Measurements from ENCODE around the gene CASP1. TPM values are rescaled to one million over a fixed set of nuclear protein-coding genes. Genes with fewer than 3 reads are reported as not detected.
A peak's percentile ranks its signal among the peaks of the same experiment; 100 is the strongest.
"Not testable (repeated sequence)": the region's sequence is repeated elsewhere in the genome, so short reads cannot be mapped to it uniquely, and the experiment has no call there.

The CASP1 gene
- total RNA-seq = 106 TPM
- long read RNA-seq, transcript CASP1-215 (9 exons, 2,001 nt) = major isoform, 28 of 85 reads
- long read RNA-seq, transcript CASP1-202 (10 exons, 1,477 nt) = minor isoform, 19 of 85 reads
- long read RNA-seq, partial matches to known transcripts = 18 of 85 reads
- long read RNA-seq, other reads (novel, unspliced or antisense) = 18 of 85 reads

- no peaks in the 10 kb centered on the region for H3K27me3 ChIP-seq
- H3K9me3 ChIP-seq = no peaks in the 10 kb centered on the region
- no peak for DNase-seq
- H3K36me3 ChIP-seq = peaks cover 15% of the 10 kb centered on the region
- peak within 1 kb of the TSS; percentile 52 for H3K4me3 ChIP-seq
- no peak for TF ChIP-seq CTCF (IDR thresholded peaks at IDR 0.05)
- peak within 1 kb of the TSS; percentile 83 for H3K27ac ChIP-seq
- intact Hi-C loops (cut with DNase I) = no loop called here
- peaks cover 8% of the 10 kb centered on the region for H3K4me1 ChIP-seq
- peak; percentile 90 for ATAC-seq
Observed at GRCh38 chr11:105034813-105035620, at the start of gene CASP1. TSS of gene CASP1 (minus strand) at chr11:105035144. CDS start at chr11:105035113, 31 bp downstream.

- DNase-seq (no peak), ATAC-seq (no peak)
- no peaks in the 10 kb centered on the region for H3K36me3 ChIP-seq
Observed at GRCh38 chr11:105081412-105082150, 46.6 kb upstream of the CASP1 start.

GRCh38 chr11:105080171-105080906 is 45.4 kb upstream of the CASP1 start:
- H3K4me3 ChIP-seq = not testable (repeated sequence)

More at GRCh38 chr11:105081412-105082150, 46.6 kb upstream of the CASP1 start:
- Histone ChIP-seq H3K9me3 (no peaks in the 10 kb centered on the region), H3K4me1 (peaks cover 4% of the 10 kb centered on the region), H3K4me3 (no peak overlapping the region), H3K27ac (no peak overlapping the region), H3K27me3 (no peaks in the 10 kb centered on the region)
- intact Hi-C loops (cut with DNase I) = no loop called here
- no peak for TF ChIP-seq CTCF (IDR thresholded peaks at IDR 0.05)

GRCh38 chr11:105078283-105078682 is 43.3 kb upstream of the CASP1 start:
- H3K4me3 ChIP-seq = no peak overlapping the region
- ATAC-seq (no peak), DNase-seq (no peak)
- peaks cover 4% of the 10 kb centered on the region for H3K4me1 ChIP-seq
- intact Hi-C loops (cut with DNase I) = no loop called here
- H3K27me3 ChIP-seq = no peaks in the 10 kb centered on the region
- no peak for TF ChIP-seq CTCF (IDR thresholded peaks at IDR 0.05)
- H3K27ac ChIP-seq = no peak overlapping the region
- no peaks in the 10 kb centered on the region for H3K9me3 ChIP-seq
- no peaks in the 10 kb centered on the region for H3K36me3 ChIP-seq

More at GRCh38 chr11:105080171-105080906, 45.4 kb upstream of the CASP1 start:
- H3K27ac ChIP-seq; DNase-seq; H3K4me1 ChIP-seq; H3K27me3 ChIP-seq; H3K9me3 ChIP-seq; intact Hi-C loops (cut with DNase I); H3K36me3 ChIP-seq: not testable (repeated sequence)
- peak; percentile 53 for ATAC-seq

DNA sequence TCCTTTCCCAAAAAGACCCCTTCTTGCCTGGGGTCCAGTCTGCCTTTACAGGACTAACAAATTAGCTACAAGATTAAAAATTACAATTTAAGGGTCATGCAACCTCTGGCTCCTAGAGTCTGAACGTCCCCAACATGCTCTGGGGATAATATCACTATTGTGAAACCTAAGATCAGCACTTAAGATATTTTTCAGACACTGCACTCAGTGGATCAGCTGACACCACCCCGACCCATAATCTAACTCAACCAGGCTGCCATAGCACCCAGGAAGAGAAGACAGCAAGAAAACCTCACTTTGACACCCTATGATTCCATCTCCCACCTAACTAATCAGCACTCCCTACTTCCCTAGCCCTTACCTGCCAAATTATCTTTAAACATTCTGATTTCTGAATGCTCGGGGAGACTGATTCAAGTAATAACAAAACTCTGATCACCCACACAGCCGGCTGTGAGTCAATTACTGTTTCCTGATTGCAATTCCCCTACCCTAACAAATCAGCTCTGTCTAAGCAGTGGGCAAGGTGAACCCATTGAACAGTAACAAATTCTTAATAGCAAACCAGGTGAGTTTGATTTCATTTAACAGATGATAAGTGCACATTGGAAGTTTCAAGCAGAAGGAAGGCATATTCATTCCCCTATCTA is 42.3 kb upstream of the CASP1 start:
- H3K36me3 ChIP-seq; H3K4me1 ChIP-seq; ATAC-seq; H3K4me3 ChIP-seq; H3K27me3 ChIP-seq; H3K27ac ChIP-seq; DNase-seq; intact Hi-C loops (cut with DNase I); H3K9me3 ChIP-seq: not testable (repeated sequence)

DNA sequence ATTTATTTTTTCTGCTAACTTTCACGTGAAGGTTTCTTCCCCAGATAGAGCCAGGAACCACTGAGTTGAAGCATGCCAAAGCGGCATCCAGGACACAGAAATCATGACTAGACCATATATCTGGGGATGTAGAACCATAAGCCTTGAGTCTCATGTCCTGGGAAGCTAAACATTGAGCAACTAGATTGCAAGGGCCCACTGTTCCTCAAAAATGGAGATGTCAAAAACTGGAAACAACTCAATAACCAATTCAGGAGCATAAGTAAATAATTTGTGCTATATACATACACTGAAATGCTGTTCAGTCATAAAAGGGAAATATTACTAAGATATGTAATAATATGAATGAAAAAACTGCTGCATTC is 39.2 kb upstream of the CASP1 start:
- no peak for DNase-seq
- no peaks in the 10 kb centered on the region for H3K9me3 ChIP-seq
- no peak overlapping the region for H3K4me3 ChIP-seq
- no peaks in the 10 kb centered on the region for H3K27me3 ChIP-seq
- intact Hi-C loops (cut with DNase I) = no loop called here
- H3K27ac ChIP-seq = no peak overlapping the region
- no peak for ATAC-seq
- no peak for TF ChIP-seq CTCF (IDR thresholded peaks at IDR 0.05)
- H3K36me3 ChIP-seq = no peaks in the 10 kb centered on the region
- H3K4me1 ChIP-seq = no peaks in the 10 kb centered on the region

All from upper lobe of right lung (tissue), 1 donor.